Islet of Langerhans (tissue), 1 donor: ENCODE results near the gene TMEM132D.

ENCODE experiments used
- FAIRE-seq: peaks from one replicate; lab custom pipeline; 2011; peaks lifted over from hg19 to GRCh38; lab: Jason Lieb, UNC

The TMEM132D gene

DNA sequence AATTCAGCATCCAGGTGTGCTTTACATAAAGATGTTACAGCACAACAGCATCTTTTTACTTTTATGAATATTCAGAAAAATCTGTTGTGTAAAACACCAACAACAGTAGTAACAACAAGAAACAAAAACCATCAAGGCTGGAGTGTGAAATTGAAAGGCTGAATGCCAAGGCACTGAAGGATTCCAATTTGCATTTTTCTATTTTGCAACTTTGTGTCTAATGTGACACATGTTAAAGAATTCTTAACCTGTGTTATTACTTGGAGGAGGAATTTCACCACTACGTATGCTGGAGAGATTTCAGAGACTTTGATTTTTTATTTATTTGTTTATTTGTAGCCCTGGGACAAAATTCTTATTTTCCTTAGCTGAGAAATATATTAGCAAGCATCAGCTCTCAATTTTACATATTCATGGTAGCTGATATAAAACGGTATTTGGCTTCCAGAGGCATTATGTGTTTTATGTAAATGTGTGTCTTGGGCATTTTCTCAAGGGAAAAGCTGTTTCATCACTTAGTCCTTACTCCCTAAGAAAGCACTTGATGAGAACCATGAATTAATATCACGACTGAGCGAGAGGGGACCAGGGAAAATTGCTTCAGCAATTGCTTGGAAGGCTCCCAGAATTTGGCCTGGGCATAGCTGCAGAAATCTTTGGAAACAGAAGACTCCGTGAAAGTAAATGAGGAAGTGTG lies 475.4 kb downstream of the TMEM132D start:
- FAIRE-seq = no peak

DNA sequence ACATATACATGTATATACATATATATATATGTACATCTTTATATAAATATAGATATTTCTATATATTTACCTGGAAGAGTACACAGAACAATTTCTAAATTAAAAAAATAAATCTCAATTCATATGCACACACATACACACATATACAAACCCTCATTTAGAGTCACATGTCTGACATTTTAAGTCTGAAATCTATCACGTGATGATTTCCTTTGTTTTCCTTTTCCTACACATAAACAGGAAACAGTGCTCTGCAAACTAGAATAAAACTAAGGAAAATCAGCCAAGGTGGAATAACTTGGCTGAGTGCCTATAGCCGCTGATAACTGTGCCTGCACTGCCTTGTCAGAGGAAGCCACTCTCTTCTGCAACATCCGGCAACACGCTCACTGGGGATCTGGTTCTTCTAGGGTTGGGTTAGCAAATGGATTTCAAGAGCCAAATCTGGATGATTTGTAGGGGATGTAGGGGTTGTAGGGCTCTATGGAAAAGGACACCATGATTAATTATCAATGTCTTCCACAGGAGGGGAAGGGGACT lies 480.7 kb downstream of the TMEM132D start:
- no peak for FAIRE-seq

DNA sequence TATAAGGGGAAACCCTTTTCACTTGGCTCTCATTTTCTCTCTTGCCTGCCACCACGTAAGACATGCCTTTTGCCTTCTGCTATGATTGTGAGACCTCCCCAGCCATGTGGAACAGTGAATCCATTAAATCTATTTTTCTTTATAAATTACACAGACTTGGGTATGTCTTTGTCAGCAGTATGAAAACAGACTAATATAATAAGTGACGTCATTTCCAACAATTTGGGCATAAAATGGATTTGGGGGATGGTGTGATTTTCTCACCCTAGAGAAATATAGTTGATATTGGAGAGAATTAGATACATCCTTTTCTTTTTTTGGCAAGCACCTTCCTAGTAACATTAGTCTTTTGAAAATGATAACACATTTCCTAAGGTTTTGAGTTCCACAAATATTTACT lies 490.5 kb downstream of the TMEM132D start:
- no peak for FAIRE-seq

DNA sequence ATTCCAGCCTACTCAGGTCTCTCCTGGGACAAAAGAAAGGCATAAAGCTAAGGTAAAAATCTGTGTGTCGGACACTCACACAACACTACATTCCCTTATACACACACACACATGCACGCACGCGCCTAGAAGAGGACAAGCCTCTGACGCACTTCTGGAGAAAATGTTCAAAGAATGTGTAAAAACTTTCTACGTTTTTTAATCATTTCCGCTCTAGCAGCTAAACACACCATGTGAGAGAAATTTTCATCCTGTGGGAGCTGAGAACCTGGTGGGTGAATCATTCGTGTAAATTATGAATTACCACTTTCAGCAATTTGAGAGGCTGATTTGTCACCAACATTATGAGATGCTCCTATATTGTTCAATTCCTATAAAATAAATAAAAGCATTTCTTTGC lies 494.5 kb downstream of the TMEM132D start:
- no peak for FAIRE-seq

DNA sequence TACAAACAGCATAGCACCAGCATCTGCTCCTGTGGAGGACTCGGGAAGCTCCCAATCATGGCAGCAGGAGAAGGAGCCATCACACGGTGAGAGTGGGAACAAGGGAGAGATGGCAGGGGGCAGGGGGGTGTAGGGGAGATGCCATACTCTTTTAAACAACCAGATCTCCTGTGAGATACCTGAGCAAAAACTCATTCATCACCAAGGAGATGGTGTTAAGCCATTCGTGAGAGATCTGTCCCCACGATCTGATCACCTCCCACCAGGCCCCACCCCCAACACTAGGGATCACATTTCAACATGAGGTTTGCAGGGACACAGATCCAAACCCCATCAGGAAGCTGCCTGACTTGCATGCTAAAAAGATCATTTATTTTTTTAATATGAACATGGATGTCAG lies 499.3 kb downstream of the TMEM132D start:
- no peak for FAIRE-seq

DNA sequence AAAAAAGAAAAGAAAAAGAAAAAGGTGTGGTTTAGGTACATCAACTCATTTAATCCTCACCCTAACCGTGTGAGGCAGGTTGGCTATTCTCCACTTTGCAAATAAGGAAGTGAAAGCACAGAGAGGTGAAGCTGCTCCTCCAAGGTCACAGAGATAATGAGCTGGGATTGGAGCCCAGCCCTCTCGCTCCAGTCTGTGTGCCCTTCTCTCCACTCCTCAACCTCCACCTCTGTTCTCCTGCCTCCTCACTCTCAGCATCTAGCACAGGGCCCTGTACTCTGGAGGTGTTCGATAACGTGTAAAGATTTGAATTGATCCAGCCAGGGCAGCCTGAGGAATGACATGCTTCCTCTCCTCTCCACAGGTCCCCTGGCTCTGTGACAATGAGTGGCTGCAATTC lies 502.3 kb downstream of the TMEM132D start:
- FAIRE-seq = no peak

DNA sequence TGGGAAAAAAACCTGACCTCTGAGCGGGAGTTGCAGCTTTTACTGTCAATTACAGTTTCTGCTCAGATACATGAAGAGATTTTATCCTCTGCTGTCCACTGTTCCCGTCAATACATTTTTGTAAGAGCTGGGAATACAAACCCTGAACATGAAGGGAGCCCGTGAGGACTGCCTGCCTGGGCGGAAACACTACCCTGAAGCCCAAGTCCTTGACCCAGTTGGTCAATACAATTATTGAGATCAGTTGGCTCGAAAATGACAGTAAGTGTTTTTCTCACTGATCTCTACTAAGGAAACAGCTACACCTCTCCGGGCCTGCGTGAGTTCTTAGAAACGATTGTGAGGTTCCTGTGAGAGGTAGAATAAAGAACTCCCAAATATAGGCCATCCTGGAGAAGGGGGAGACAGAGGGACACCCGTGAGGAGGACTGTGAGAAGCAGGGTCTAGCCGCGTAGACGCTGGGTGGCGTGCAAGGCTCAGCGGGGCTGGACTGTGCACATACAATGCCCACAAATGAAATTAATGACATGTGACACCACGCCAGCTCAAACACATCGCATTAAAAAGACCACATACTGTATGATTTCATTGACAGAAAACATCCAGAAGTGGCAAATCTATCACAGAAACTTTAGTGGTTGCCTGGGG lies 509.5 kb downstream of the TMEM132D start:
- FAIRE-seq = no peak

DNA sequence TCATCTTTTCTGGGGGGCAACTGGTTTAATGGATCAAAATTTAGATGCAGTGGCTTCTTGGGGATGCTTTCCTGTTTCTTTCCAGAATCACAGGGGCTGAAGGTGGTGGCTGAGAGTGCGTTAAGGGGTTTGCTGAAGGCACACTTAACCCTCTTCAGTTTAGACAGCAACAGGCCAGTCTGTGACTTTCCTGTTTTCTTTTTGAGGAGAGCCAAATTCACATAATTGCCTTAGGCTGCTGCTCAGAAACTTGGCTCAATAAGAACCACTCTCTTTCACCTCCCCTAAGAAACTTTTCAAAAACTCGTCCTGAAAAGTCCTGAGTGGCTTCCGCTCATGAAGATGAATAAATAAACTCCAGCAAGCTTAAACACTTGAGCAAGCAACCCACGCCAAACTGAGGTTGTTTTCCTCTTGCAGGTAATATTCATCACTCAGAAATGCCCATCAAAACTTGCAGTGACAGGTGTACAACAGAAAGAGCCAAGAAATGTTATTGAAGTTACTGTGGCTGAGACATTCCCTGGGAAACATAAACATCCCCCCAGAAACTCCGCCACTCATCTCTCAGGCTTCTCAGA lies 510.4 kb downstream of the TMEM132D start:
- no peak for FAIRE-seq

DNA sequence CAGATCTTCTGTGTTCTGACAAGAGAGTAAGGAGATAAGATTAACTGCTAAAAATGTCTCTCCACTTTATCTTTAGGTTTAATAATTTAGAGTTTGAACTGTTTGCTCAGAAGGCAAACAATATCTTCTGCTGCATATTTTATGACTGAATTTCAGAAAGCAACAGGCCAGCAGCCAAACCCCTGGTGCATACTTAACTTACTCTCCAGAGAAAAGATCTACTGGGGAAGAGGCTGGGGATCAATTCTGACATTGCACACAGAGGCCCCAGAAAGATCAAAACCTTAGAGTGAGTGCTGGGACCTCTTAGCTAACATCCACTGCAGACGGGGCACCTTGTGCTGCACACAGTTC lies 518.2 kb downstream of the TMEM132D start:
- peak; percentile 76 for FAIRE-seq

DNA sequence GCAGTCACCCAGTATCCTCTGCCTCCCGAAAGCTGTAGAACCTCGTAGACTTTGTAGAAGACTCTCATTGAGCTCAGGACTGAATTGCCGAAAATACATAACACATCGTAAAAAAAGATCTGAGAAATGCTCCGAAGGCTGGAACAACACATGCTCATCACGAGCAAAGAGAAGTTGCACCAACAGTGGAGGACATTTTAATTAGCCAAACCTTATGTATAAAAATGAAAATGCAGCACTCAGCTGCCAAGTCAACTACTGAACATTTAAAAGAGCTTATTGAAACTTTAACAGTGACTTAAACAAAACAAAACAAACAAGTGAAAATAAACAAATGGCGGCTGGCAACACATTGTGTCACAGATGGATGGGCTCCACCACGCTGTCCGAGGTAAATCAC lies 519.9 kb downstream of the TMEM132D start:
- FAIRE-seq = no peak

DNA sequence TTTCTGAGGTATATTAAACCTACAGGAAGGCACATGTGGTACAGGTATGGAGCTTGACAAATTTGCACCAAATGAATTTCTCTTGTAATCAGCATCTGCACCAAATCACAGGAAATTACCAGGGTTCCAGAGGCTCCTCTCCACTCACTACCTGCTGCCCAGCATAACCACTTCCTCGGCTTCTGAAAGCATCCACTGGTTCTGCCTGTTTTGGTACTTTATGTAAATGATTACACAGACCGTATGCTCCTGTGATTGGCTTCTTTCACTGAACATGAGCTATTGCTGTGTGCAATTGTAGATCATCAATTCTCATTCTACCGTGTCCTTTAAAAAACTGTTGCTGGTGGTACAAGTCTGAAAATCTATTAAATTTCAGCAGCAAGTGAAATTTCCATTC lies 522.1 kb downstream of the TMEM132D start:
- peak; percentile 24 for FAIRE-seq

DNA sequence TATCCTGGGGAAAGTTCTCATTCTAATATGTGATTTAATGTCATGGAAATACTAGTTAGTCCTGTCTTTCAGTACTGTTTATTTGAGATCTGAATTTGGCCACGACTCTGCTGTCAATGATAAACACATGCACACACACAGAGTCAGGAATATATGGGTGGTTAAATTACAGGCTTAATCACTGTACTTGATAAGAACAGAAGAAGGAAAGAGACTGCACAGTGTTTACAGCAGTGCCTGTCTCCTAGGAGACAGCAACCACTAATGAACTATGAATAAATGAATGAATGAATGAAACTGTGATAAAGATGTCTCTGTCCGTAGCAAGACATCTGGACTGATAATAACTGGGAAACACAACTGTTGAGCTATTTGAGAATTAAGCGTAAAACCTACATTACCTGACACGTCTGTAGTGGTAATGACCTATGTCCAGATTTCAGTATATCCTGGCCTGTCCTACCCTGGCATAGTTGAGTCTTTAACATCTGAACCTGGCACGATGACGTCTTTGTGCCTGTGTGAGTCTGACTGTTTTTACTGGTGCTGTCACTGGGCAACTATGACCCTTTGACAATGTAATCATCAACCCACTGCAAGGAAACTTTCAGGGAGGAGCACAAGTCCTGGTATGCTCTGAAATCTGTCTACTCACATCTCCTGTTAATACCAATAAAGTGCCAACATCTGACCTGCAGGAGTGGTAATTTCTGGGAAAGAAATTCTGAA lies 524.6 kb downstream of the TMEM132D start:
- no peak for FAIRE-seq

DNA sequence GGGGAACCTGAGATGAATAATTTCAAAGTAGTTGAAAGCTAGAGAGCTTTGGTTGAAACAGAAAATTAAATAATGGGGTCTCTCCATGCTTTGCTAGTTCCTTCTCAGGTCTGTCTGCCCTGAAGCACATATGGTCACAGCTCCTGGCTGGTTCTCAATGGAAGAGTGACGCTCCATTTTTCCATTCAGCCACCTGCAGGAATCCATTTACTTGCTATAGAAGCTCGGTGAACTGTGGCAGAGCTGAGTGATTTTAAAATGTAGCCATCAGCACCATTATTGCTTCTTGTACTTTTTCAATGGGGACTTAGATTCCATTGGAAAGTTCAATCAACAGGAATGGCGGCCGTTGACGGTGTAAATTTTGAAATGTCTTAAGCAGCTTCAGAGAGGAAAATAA lies 525.3 kb downstream of the TMEM132D start:
- FAIRE-seq = no peak

DNA sequence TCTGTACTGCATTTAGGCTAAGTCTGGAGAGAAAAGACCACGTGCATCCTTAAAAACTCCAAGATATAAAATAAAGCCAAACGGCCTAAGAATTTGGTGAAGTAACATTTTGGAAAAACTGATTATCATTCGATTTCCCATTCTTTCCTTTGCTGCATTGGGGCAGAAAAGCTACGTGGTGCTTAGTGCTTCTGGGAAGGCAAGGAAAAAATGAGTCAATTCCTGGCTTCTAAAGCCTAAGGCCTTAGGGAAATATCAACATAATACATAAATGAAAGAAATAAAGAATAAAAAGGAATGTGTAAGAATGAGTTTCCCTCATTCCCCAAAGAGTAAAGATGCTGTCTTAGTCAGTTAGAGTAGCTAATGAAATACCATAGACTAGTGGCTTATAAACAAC lies 530.1 kb downstream of the TMEM132D start:
- no peak for FAIRE-seq

DNA sequence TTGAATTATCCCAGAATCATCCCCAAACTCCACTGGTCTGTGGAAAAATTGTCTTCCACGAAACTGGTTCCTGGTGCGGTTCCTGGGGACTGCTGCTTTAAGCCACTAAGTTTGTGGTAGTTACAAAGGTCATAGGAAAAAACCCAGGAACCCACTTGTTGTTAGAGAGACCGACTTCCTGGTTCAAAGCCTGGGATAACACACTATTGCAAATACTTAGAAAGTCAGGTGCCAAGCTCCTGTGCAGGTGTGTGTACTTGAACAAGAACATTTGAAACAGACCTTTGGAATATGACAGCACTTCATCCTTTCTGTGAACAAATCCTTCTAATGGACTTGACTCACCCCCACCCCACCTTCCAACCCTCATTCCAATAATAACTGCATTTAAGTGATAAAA lies 530.9 kb downstream of the TMEM132D start:
- FAIRE-seq = no peak

DNA sequence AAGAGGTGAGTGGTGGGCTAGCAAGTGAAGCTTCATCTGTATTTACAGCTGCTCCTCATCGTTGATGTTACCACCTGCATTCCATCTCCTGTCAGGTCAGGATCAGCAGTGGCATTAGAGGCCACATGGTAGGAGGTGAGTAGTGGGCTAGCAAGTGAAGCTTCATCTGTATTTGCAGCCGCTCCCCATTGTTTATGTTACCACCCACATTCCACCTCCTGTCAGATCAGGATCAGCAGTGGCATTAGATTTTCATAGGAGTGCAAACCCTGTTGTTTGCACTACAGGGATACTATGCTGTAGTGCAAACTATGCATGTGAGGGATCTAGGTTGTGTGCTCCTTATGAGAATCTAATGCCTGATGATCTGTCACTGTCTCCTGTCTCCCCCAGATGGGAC lies 531.5 kb downstream of the TMEM132D start:
- FAIRE-seq = no peak

DNA sequence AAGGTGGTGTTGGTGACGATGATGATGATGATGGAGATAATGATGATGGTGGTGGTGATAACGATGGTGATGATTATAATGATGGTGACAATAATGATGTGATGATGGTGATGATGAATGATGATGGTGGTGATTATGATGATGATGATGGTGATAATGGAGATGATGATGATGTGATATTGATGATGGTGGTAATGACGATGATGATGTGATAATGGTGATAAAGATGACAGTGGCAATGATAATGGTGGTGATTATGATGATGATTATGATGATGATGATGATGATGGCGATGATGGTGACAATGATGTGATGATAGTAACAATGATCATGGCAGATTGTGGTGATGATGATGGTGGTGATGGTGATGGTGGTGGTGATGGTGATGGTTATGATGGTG lies 532.6 kb downstream of the TMEM132D start:
- FAIRE-seq = no peak

DNA sequence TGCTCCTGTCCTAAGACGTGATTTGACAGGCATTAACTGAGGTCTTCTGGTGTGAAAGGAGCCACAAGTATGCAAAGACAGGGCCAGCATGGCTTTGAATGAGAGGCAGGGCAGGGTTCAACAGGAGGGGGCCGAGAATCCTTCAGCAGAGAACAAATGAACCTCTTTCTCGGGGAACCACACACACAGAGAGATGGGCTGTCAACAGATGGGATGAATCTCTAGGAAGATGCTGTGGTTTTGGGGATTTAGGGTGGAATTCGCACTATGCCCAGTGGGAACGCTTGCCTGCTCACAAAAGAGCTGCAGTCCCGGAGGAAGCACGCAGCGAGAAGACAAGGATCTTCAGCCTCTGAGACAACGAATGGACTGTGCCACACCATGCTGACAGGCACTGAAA lies 537.2 kb downstream of the TMEM132D start:
- no peak for FAIRE-seq

DNA sequence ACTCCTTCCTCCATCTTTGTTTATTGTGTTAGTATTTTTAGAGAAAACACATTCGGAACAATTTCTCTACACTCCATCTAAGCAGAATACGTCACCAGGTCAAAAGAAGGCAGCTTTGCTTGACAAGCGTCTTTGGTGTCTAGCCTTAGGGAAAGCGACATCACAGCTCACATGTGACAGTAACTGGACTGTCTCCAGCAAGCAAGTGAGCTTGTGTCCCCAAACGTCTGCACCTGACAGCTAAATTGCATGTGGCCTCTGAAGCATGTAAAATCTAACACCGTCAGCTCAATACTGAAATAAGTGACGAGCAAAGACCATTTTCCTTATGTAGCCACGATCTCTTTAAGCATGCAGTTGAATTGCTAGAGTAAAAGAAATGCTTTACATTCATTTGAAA lies 540.8 kb downstream of the TMEM132D start:
- FAIRE-seq = peak; percentile 96

DNA sequence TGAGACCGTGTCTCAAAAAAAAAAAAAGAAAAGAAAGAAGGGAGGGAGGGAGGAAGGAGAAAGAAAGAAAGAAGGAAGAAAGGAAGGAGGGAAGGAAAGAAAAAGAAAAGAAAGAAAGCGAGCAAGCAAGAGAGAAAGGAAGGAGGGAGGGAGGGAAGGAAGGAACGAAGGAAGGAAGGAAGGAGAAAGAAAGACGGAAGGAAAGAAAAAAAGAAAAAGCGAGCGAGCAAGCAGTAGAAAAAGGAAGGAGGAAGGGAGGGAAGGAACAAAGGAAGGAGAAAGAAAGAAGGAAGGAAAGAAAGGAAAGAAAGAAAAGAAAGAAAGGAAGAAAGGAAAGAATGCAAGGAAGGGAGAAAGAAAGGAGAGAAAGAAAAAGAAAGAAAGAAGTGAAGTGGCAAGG lies 546.6 kb downstream of the TMEM132D start:
- FAIRE-seq = no peak

DNA sequence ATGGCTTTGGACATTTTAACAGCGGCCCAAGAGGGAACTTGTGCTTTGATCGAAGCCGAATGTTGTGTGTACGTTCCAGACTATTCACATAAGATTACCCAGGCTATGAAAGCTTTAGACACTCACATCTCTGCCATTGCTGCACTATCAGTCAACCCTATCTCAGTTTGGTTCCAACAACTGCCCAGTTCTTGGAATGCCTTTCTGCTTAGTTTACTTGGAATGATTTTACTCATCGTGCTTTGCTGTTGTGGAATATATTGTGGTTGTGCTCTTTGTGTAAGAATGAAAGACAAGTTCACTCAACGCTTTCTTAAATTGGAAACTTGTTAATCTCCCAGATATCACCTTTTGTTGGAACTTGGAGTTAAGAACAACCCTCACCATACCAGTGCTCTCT lies 552.3 kb downstream of the TMEM132D start:
- no peak for FAIRE-seq

DNA sequence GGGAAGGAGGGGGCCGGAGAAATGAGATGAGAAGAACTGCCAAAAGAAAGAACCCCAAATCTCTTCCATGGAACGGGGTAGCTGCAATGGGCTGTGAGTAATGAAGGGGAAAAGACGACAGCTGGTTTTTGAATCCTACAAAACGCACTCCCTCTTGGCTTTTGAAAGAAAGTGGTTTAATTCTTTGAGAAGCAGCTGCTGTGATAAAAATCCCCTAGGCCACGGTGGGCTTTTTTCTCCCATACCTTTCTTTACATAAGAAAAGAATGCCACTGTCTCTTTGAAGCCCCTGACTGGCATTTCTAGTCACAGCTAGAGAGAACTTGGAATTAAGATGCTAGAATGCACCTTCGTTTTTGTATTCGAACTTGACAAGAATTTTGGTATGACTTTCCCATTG lies 564.5 kb downstream of the TMEM132D start:
- no peak for FAIRE-seq

DNA sequence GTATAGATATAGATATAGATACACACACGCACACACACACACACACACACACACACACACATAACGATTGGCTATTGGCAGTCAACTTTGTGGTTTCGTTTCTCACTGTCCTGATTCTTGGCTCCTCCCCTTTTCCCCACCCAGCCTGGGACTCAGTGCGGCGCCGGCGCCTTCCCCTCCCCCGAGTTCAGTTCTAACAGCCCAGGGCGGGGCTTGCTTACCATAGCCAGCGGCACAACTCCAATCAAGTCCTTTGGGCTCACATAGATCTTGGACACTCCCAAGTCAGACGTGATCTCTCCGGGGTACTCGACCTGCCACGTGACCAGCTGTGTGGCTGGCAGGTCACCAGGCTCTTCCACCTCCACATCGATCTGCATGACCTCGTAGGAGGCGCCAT lies 566.4 kb downstream of the TMEM132D start:
- no peak for FAIRE-seq
